HG03439 (cell line): ENCODE results near the gene AQP9.

Source experiments
- ATAC-seq: cut with Tn5 transposase; IDR thresholded peaks from one replicate; pipeline ENCODE4 v1.9.1; 2021; ENCODE audit warnings: mild to moderate bottlenecking, moderate library complexity; ENCODE audit not compliant: unreplicated experiment

AQP9 gene

GRCh38 chr15:58139276-58139988, 1.3 kb downstream of the AQP9 start:
- ATAC-seq: no peak

GRCh38 chr15:58139989-58140522, 1.9 kb downstream of the AQP9 start:
- ATAC-seq: no peak

GRCh38 chr15:58141894-58142293, 3.7 kb downstream of the AQP9 start:
- no peak for ATAC-seq

- no peak for ATAC-seq
Measured at GRCh38 chr15:58142827-58143461, 4.8 kb downstream of the AQP9 start.

GRCh38 chr15:58145606-58146005, 7.4 kb downstream of the AQP9 start:
- ATAC-seq: no peak

GRCh38 chr15:58146211-58146610, 8.0 kb downstream of the AQP9 start:
- ATAC-seq: no peak

- no peak for ATAC-seq
Measured at GRCh38 chr15:58146749-58147148, 8.6 kb downstream of the AQP9 start.

- no peak for ATAC-seq
Measured at GRCh38 chr15:58147171-58147611, 9.0 kb downstream of the AQP9 start.

GRCh38 chr15:58148120-58148519, 9.9 kb downstream of the AQP9 start:
- no peak for ATAC-seq

- ATAC-seq: no peak
Measured at GRCh38 chr15:58148633-58149445, 10.7 kb downstream of the AQP9 start.

- no peak for ATAC-seq
Measured at GRCh38 chr15:58154769-58155168, 16.6 kb downstream of the AQP9 start.

GRCh38 chr15:58159827-58160386, 21.7 kb downstream of the AQP9 start:
- no peak for ATAC-seq

- no peak for ATAC-seq
Measured at GRCh38 chr15:58161436-58161930, 23.3 kb downstream of the AQP9 start.

- ATAC-seq: no peak
Measured at GRCh38 chr15:58163985-58164384, 25.8 kb downstream of the AQP9 start.

GRCh38 chr15:58164926-58165325, 26.7 kb downstream of the AQP9 start:
- ATAC-seq: no peak

GRCh38 chr15:58165661-58166060, 27.5 kb downstream of the AQP9 start:
- ATAC-seq: no peak

- no peak for ATAC-seq
Measured at GRCh38 chr15:58167095-58167691, 29.0 kb downstream of the AQP9 start.

GRCh38 chr15:58169934-58170333, 31.8 kb downstream of the AQP9 start:
- ATAC-seq: no peak

- ATAC-seq: no peak
Measured at GRCh38 chr15:58171476-58172061, 33.4 kb downstream of the AQP9 start.

- no peak for ATAC-seq
Measured at GRCh38 chr15:58174709-58175108, 36.5 kb downstream of the AQP9 start.
